Breast epithelium (tissue), 4 donors: Measurements from ENCODE around the gene CFAP65. TPM values are rescaled to one million over a fixed set of nuclear protein-coding genes. Genes with fewer than 3 reads are reported as not detected.

Experiments used
- DNase-seq, 2 donors: peaks; one replicate each; pipeline ENCODE4 v3.0.0-alpha.2; 2019; ENCODE audit warnings: low spot score in 2 of 2
- H3K27ac ChIP-seq, 2 donors: fragments of 200-600 bp; sonication (generic) in 1 of 2; one replicate each; pipeline ENCODE4 v1.5.1; 2016 to 2019; ENCODE audit warnings: mild to moderate bottlenecking in 1 of 2
- H3K27me3 ChIP-seq, 2 donors: fragments of 200-600 bp; sonication (generic) in 1 of 2; one replicate each; pipeline versions ENCODE4 v1.5.1 to v1.6.0; 2017 to 2019; ENCODE audit warnings: control low read depth in 1 of 2, mild to moderate bottlenecking in 1 of 2
- H3K36me3 ChIP-seq: fragments of 200-600 bp; one replicate; pipeline ENCODE4 v1.5.1; 2019
- H3K4me1 ChIP-seq, 2 donors: fragments of 200-600 bp; sonication (generic); one replicate each; pipeline ENCODE4 v1.5.1; 2016 to 2019; ENCODE audit warnings: control low read depth in 1 of 2
- H3K4me3 ChIP-seq, 3 donors: fragments of 200-600 bp; sonication (generic); 1 replicate in 2 of 3; 2 replicates in 1 of 3; pipeline ENCODE4 v1.5.1; 2016 to 2019; ENCODE audit warnings: mild to moderate bottlenecking in 3 of 3, moderate library complexity in 2 of 3
- H3K9me3 ChIP-seq, 2 donors: fragments of 200-600 bp; sonication (generic) in 1 of 2; one replicate each; pipeline ENCODE4 v1.5.1; 2016 to 2019; ENCODE audit warnings: control low read depth in 1 of 2
- POLR2A ChIP-seq: fragments of 450-650 bp; IDR thresholded peaks from one replicate; pipeline ENCODE4 v1.6.1; 2016; ENCODE audit warnings: antibody characterized with exemption, mild to moderate bottlenecking, moderate library complexity
- POLR2AphosphoS5 ChIP-seq, 3 donors: sonication (generic); formaldehyde crosslinking; IDR thresholded peaks; one replicate each; pipeline ENCODE4 v1.6.1; 2017; ENCODE audit warnings: antibody characterized with exemption in 3 of 3
- intact Hi-C: fragments of 100-400 bp; cut with DNase I; formaldehyde crosslinking; loops from one replicate; pipeline ENCODE4 v1.15.1; 2023; ENCODE audit warnings: low total_unique reads
- total RNA-seq, 3 donors: library from RNA; depleted of rRNA; stranded (reverse); fragments of >200 nt; gene quantifications; one replicate each; pipeline ENCODE4 v1.1.0, GENCODE V29; 2016
- TF ChIP-seq, protein P1 (sequence below), 3 donors: fragments of 450-650 bp; IDR thresholded peaks; one replicate each; pipeline ENCODE4 v1.5.1; 2016 to 2017; ENCODE audit warnings: antibody characterized with exemption in 3 of 3, mild to moderate bottlenecking in 3 of 3, moderate library complexity in 3 of 3

The CFAP65 gene
- total RNA-seq, 3 donors from 2014 or later, result 0.33 TPM; not detected in 2

DNA sequence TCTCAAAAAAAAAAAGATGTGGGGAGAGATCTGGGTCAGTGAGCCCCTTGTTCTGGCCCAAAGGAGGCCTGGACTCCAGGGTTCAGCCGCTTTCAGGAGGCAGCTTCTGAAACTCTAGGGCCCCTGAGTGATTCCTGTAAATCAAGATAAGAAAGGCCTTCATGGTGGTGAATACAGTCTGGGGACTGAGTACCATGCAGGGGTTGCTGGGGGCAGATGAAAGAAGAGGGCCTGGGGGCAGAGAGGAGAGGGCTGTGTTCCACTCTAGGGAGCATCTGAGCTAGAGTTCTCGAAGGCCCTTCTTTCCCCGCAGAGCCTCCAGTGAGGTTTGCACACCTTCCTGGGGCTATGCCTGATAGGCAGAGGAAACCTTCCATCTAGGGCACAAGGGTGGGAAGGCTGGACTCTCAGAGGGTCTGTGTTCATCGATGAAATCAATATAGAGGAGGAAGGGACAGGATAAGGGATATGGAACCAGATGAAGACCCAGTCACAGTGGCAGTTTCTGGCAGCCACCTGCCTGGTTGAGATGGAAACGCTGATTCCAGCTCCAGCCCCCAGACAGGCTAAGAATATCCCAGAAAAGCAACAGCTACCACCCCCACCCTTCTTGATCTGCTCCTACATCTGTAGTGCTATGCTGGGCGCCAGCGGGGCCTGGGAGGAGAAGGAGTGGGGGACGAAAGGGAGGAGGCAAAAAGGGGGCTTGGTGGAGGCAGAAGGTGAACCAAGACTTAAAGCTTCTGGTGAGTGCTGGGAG lies 86.6 kb downstream of the CFAP65 start:
- DNase-seq, result no peak
- no peaks in the 10 kb centered on the region for H3K36me3 ChIP-seq
- peaks cover 3% of the 10 kb centered on the region in 2 donors for H3K4me1 ChIP-seq
- peaks cover 5 to 41% of the 10 kb centered on the region in 2 donors for H3K27me3 ChIP-seq
- H3K4me3 ChIP-seq, result no peak overlapping the region
- H3K9me3 ChIP-seq, result no peaks in the 10 kb centered on the region
- intact Hi-C loops, result no loop called here
- TF ChIP-seq, protein P1, sequence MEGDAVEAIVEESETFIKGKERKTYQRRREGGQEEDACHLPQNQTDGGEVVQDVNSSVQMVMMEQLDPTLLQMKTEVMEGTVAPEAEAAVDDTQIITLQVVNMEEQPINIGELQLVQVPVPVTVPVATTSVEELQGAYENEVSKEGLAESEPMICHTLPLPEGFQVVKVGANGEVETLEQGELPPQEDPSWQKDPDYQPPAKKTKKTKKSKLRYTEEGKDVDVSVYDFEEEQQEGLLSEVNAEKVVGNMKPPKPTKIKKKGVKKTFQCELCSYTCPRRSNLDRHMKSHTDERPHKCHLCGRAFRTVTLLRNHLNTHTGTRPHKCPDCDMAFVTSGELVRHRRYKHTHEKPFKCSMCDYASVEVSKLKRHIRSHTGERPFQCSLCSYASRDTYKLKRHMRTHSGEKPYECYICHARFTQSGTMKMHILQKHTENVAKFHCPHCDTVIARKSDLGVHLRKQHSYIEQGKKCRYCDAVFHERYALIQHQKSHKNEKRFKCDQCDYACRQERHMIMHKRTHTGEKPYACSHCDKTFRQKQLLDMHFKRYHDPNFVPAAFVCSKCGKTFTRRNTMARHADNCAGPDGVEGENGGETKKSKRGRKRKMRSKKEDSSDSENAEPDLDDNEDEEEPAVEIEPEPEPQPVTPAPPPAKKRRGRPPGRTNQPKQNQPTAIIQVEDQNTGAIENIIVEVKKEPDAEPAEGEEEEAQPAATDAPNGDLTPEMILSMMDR (IDR thresholded peaks at IDR 0.05), result no peak
- TF ChIP-seq POLR2AphosphoS5 (IDR thresholded peaks at IDR 0.05), result no peak
- no peak for TF ChIP-seq POLR2A
- no peak overlapping the region for H3K27ac ChIP-seq

GRCh38 chr2:218953366-218953954 lies 87.9 kb downstream of the CFAP65 start:
- Histone ChIP-seq H3K4me1 (no peaks in the 10 kb centered on the region), H3K4me3 (no peak overlapping the region), H3K27me3 (peaks cover 0 to 28% of the 10 kb centered on the region in 2 donors), H3K27ac (no peak overlapping the region), H3K36me3 (no peaks in the 10 kb centered on the region), H3K9me3 (no peaks in the 10 kb centered on the region)
- intact Hi-C loops, result no loop called here
- TF ChIP-seq, protein P1 (IDR thresholded peaks at IDR 0.05), result no peak
- no peak for TF ChIP-seq POLR2AphosphoS5 (IDR thresholded peaks at IDR 0.05)
- no peak for TF ChIP-seq POLR2A
- DNase-seq, result no peak

Other genes with a start within 250 kb of the CFAP65 start
- not detected for gene PRKAG3, start 209.7 kb downstream of the CFAP65 start, total RNA-seq
- gene WNT6, start 181.7 kb downstream of the CFAP65 start, total RNA-seq, result 1 to 10 TPM in 2 of 3 donors, under 1 TPM in 1; 0.48 to 3.3 (median 1.3) TPM
- 1 to 10 TPM in 1 of 3 donors, under 1 TPM in 1, not detected in 1; 0.88 to 2.9 TPM for gene WNT10A, start 160.7 kb downstream of the CFAP65 start, total RNA-seq
- not detected for gene CDK5R2, start 81.8 kb downstream of the CFAP65 start, total RNA-seq
- not detected for gene FEV, start 56.3 kb downstream of the CFAP65 start, total RNA-seq
- not detected for gene CRYBA2, start 48.1 kb downstream of the CFAP65 start, total RNA-seq
- under 1 TPM in 2 of 3 donors, not detected in 1; 0.16 to 0.66 TPM for gene IHH, start 19.4 kb upstream of the CFAP65 start, total RNA-seq
- gene NHEJ1, start 119.3 kb upstream of the CFAP65 start, total RNA-seq, result 10 to 100 TPM; 13.4 to 19.8 (median 17.6) TPM
- gene SLC23A3, start 128.5 kb upstream of the CFAP65 start, total RNA-seq, result 1 to 10 TPM in 2 of 3 donors, under 1 TPM in 1; 0.48 to 3.4 (median 2.0) TPM
- 10 to 100 TPM; 37.0 to 60.3 (median 37.2) TPM for gene CNPPD1, start 135.4 kb upstream of the CFAP65 start, total RNA-seq
- 10 to 100 TPM; 58.7 to 79.7 (median 66.3) TPM for gene RETREG2, start 136.8 kb upstream of the CFAP65 start, total RNA-seq
- gene ZFAND2B, start 165.3 kb upstream of the CFAP65 start, total RNA-seq, result 10 to 100 TPM; 43.6 to 52.0 (median 45.0) TPM
- gene ABCB6, start 177.4 kb upstream of the CFAP65 start, total RNA-seq, result 10 to 100 TPM; 14.5 to 26.9 (median 18.9) TPM
- 10 to 100 TPM; 35.6 to 44.5 (median 37.0) TPM for gene ATG9A, start 188.1 kb upstream of the CFAP65 start, total RNA-seq
- gene ANKZF1, start 188.3 kb upstream of the CFAP65 start, total RNA-seq, result 100 to 1,000 TPM in 1 of 3 donors, 10 to 100 TPM in 2; 29.3 to 101 (median 67.8) TPM
- gene GLB1L, start 203.9 kb upstream of the CFAP65 start, total RNA-seq, result 10 to 100 TPM; 10.2 to 15.7 (median 11.8) TPM
- 10 to 100 TPM; 13.1 to 18.1 (median 16.4) TPM for gene STK16, start 204.0 kb upstream of the CFAP65 start, total RNA-seq
- gene TUBA4B, start 211.7 kb upstream of the CFAP65 start, total RNA-seq, result under 1 TPM in 1 of 3 donors, not detected in 2; 0.16 TPM
- 10 to 100 TPM in 2 of 3 donors, 1 to 10 TPM in 1; 5.4 to 73.3 (median 48.8) TPM for gene TUBA4A, start 212.4 kb upstream of the CFAP65 start, total RNA-seq
- gene DNAJB2, start 237.8 kb upstream of the CFAP65 start, total RNA-seq, result 10 to 100 TPM; 49.9 to 88.3 (median 59.0) TPM